GM21576 (cell line): ENCODE results near the gene QSOX1.
A peak's percentile ranks its signal among the peaks of the same experiment; 100 is the strongest.

Experiments used
- ATAC-seq: cut with Tn5 transposase; IDR thresholded peaks from one replicate; pipeline ENCODE4 v1.9.1; 2021; ENCODE audit warnings: mild to moderate bottlenecking, moderate library complexity; ENCODE audit not compliant: unreplicated experiment

Gene QSOX1

GRCh38 chr1:180248731-180249681 lies 94.3 kb downstream of the QSOX1 start:
- no peak for ATAC-seq

GRCh38 chr1:180249725-180250498 lies 95.2 kb downstream of the QSOX1 start:
- ATAC-seq: no peak

GRCh38 chr1:180250499-180250770 lies 95.8 kb downstream of the QSOX1 start:
- ATAC-seq: no peak

GRCh38 chr1:180250883-180251509 lies 96.3 kb downstream of the QSOX1 start:
- ATAC-seq: no peak

GRCh38 chr1:180251526-180252305 lies 97.0 kb downstream of the QSOX1 start:
- no peak for ATAC-seq

GRCh38 chr1:180252638-180253536 lies 98.2 kb downstream of the QSOX1 start:
- peak; percentile 76 for ATAC-seq
